K562 (cell line): Measurements from ENCODE around the gene PTOV1. TPM values are rescaled to one million over a fixed set of nuclear protein-coding genes. Genes with fewer than 3 reads are reported as not detected.

ENCODE experiments used
- ATAC-seq: fragments of 200-7000 bp; cut with Tn5 transposase; 3 replicates; pipeline ENCODE4 v1.9.1; 2020; ENCODE audit warnings: moderate library complexity
- BruUV-seq: library from RNA; stranded (reverse); fragments of 400-500 nt; replicated peaks from 2 replicates; lab custom pipeline; 2021; lab: Mats Ljungman, UMichigan
- CTCF ChIA-PET: fragments of 300-600 bp; formaldehyde crosslinking; extraction: SDS; loops from one replicate; lab custom pipeline; 2021; ENCODE audit warnings: low intra/inter-chr PET ratio; lab: Yijun Ruan, JAX
- POLR2A ChIA-PET: fragments of 300-600, 350-650 bp; sonication (Branson Sonifier 250); formaldehyde crosslinking; extraction: SDS; loops from one replicate; lab custom pipeline; 2021; ENCODE audit warnings: antibody characterized with exemption, inconsistent platforms; lab: Yijun Ruan, JAX
- DNase-seq, 4 experiments: peaks; one replicate each; pipeline versions ENCODE4 v3.0.0 to v3.0.0-alpha.2; 2011 to 2018; ENCODE audit warnings: low spot score in 3 of 4, mixed read lengths in 3 of 4; ENCODE audit errors: extremely low read depth in 1 of 4
- FAIRE-seq: peaks from 2 replicates; lab custom pipeline; 2011; peaks lifted over from hg19 to GRCh38; lab: Jason Lieb, UNC
- H2AFZ ChIP-seq: 2 replicates; pipeline ENCODE4 v1.6.0; 2011; ENCODE audit warnings: low read depth, low read length, control low read depth, inconsistent platforms
- H3K27ac ChIP-seq: fragments of 200-600 bp; 3 replicates; pipeline ENCODE4 v1.8.0; 2011; ENCODE audit warnings: low read depth, mild to moderate bottlenecking, control low read depth, inconsistent platforms, low read length, moderate library complexity, mixed read lengths; ENCODE audit errors: extremely low read depth
- H3K27me3 ChIP-seq, 2 experiments: fragments of 300-600 bp in 1 of 2; 2 replicates in 1 of 2; 3 replicates in 1 of 2; pipeline versions ENCODE4 v1.6.0 to v1.8.0; 2011; ENCODE audit warnings: inconsistent platforms in 2 of 2, low read length in 2 of 2, mild to moderate bottlenecking in 1 of 2, mixed read lengths in 1 of 2, moderate library complexity in 1 of 2; ENCODE audit not compliant: control insufficient read depth in 2 of 2, insufficient read depth in 2 of 2
- H3K36me3 ChIP-seq: fragments of 300-600 bp; 3 replicates; pipeline ENCODE4 v1.8.0; 2011; ENCODE audit warnings: mild to moderate bottlenecking, low read length, inconsistent platforms; ENCODE audit not compliant: control insufficient read depth, insufficient read depth
- H3K4me1 ChIP-seq, 2 experiments: fragments of 200-600 bp in 1 of 2; replicated peaks in 1 of 2; 2 replicates in 1 of 2; 3 replicates in 1 of 2; pipeline versions ENCODE4 v1.5.1 to v1.8.0; 2011; ENCODE audit warnings: inconsistent platforms in 2 of 2, low read length in 2 of 2, mild to moderate bottlenecking in 1 of 2, mixed read lengths in 1 of 2, moderate library complexity in 1 of 2; ENCODE audit not compliant: control insufficient read depth in 2 of 2, insufficient read depth in 2 of 2
- H3K4me2 ChIP-seq: 2 replicates; pipeline ENCODE4 v1.6.1; 2011; ENCODE audit warnings: low read length, control low read depth, inconsistent platforms, mixed read lengths; ENCODE audit not compliant: insufficient read depth
- H3K4me3 ChIP-seq: fragments of 200-600 bp; sonication (generic), shearing (Covaris generic); 2 replicates; pipeline ENCODE4 v1.5.1; 2016; ENCODE audit warnings: control low read depth, inconsistent platforms
- H3K79me2 ChIP-seq: fragments of 200-600 bp; 3 replicates; pipeline ENCODE4 v1.8.0; 2011; ENCODE audit warnings: low read length, inconsistent platforms; ENCODE audit not compliant: control insufficient read depth, insufficient read depth
- H3K9ac ChIP-seq, 2 experiments: 2 replicates each; pipeline versions ENCODE4 v1.6.0 to v1.6.1; 2011; ENCODE audit warnings: low read depth in 2 of 2, low read length in 2 of 2, control low read depth in 1 of 2, inconsistent platforms in 1 of 2, mild to moderate bottlenecking in 1 of 2, mixed read lengths in 1 of 2; ENCODE audit not compliant: insufficient read depth in 1 of 2
- H3K9me1 ChIP-seq: one replicate; pipeline ENCODE4 v1.6.0; 2011; ENCODE audit warnings: inconsistent platforms, mild to moderate bottlenecking, low read length, moderate library complexity; ENCODE audit not compliant: control insufficient read depth, insufficient read depth
- H3K9me3 ChIP-seq: replicated peaks from 2 replicates; pipeline ENCODE4 v1.5.1; 2011; ENCODE audit warnings: low read depth, low read length, inconsistent platforms; ENCODE audit not compliant: control insufficient read depth, insufficient read depth
- H4K20me1 ChIP-seq: replicated peaks from 2 replicates; pipeline ENCODE4 v1.6.1; 2011; ENCODE audit warnings: low read length, inconsistent platforms, mixed read lengths; ENCODE audit not compliant: control insufficient read depth, insufficient read depth
- FOXP1 ChIP-seq: sonication (generic); formaldehyde crosslinking; IDR thresholded peaks from 2 replicates; pipeline ENCODE4 v1.8.0; 2022; ENCODE audit warnings: mild to moderate bottlenecking, missing genetic modification reagents
- HNRNPL ChIP-seq: fragments of 200-400 bp; formaldehyde crosslinking; IDR thresholded peaks from 2 replicates; pipeline ENCODE4 v1.6.1; 2017; ENCODE audit warnings: low read depth, mild to moderate bottlenecking, low read length
- POLR2G ChIP-seq: fragments of 200-400 bp; formaldehyde crosslinking; IDR thresholded peaks from 2 replicates; pipeline ENCODE4 v1.6.1; 2017; ENCODE audit warnings: low read depth, mild to moderate bottlenecking, antibody characterized with exemption, low read length, moderate library complexity
- RBFOX2 ChIP-seq: fragments of 200-400 bp; formaldehyde crosslinking; IDR thresholded peaks from 2 replicates; pipeline ENCODE4 v1.6.1; 2017; ENCODE audit warnings: low read depth, mild to moderate bottlenecking, low read length, moderate library complexity
- SFPQ ChIP-seq: fragments of 200-400 bp; formaldehyde crosslinking; IDR thresholded peaks from 2 replicates; pipeline ENCODE4 v1.6.1; 2017; ENCODE audit warnings: mild to moderate bottlenecking, low read depth, low read length, moderate library complexity
- SMARCB1 ChIP-seq: IDR thresholded peaks from 2 replicates; pipeline ENCODE4 v1.6.1; 2011; ENCODE audit warnings: improper control_type of control experiment, low read depth; ENCODE audit not compliant: insufficient read length
- ZBTB33 ChIP-seq: sonication (generic); formaldehyde crosslinking; IDR thresholded peaks from 2 replicates; pipeline ENCODE4 v1.8.1; 2023; ENCODE audit warnings: mild to moderate bottlenecking, missing genetic modification reagents
- ZNF41 ChIP-seq: fragments of 250-450 bp; sonication (Bioruptor Pico); conservative IDR thresholded peaks from 2 replicates; pipeline ENCODE4 v1.4.0; 2020; ENCODE audit warnings: mild to moderate bottlenecking
- WGBS: fragments of 100-300 bp; shearing (Covaris generic); methylation state at CpG from one replicate; pipeline ENCODE4 v1.1.6; 2016; ENCODE audit warnings: low coverage, mixed read lengths; ENCODE audit not compliant: insufficient coverage; ENCODE audit errors: missing lambda C conversion rate; 5-methylcytosine and 5-hydroxymethylcytosine counted together
- in situ Hi-C: fragments of 300-500 bp; cut with MboI; formaldehyde crosslinking; loops from 4 replicates; pipeline ENCODE4 v1.15.0; 2018; ENCODE audit warnings: inconsistent platforms, mixed read lengths
- intact Hi-C: fragments of 100-400 bp; cut with micrococcal nuclease; formaldehyde crosslinking; loops from 2 replicates; pipeline ENCODE4 v1.14.2; 2022
- polyA plus RNA-seq, 8 experiments: library from polyadenylated mRNA; depleted of rRNA in 4 of 8; stranded (reverse) in 5 of 8; unstranded in 3 of 8; fragments of >200 nt; fragmentation: Nextera tagmentation in 2 of 8; fragmentation: Illumina TruSeq in 1 of 8; extraction: Ambion mirVana in 2 of 8; extraction: Trizol in 1 of 8; gene quantifications; 2 replicates each; pipeline versions ENCODE4 v1.2.1 to v1.2.3, GENCODE V29; 2011 to 2014; ENCODE audit warnings: inconsistent platforms in 1 of 8, missing spikeins in 1 of 8
- total RNA-seq, 7 experiments: library from RNA; depleted of rRNA in 6 of 7; stranded (reverse); fragments of >200 nt in 6 of 7; fragmentation: Illumina TruSeq in 2 of 7; extraction: Trizol in 2 of 7; gene quantifications; 2 replicates each; pipeline versions ENCODE4 v1.2.1 to v1.2.3, GENCODE V29; 2011 to 2021; ENCODE audit warnings: low replicate concordance in 1 of 7
- TF ChIP-seq, protein P1 (sequence below), 2 experiments: fragments of 450-650 bp; IDR thresholded peaks; 2 replicates each; pipeline ENCODE4 v1.6.1; 2016; ENCODE audit warnings: mild to moderate bottlenecking in 2 of 2, borderline replicate concordance in 1 of 2, low read depth in 1 of 2, moderate library complexity in 1 of 2

Gene PTOV1
- total and polyA plus RNA-seq, 9 of the 15 experiments (the other 6 are each of a cell fraction or from before 2014, with no cell fraction given): 4.9 to 169 (median 43.5) TPM

DNA sequence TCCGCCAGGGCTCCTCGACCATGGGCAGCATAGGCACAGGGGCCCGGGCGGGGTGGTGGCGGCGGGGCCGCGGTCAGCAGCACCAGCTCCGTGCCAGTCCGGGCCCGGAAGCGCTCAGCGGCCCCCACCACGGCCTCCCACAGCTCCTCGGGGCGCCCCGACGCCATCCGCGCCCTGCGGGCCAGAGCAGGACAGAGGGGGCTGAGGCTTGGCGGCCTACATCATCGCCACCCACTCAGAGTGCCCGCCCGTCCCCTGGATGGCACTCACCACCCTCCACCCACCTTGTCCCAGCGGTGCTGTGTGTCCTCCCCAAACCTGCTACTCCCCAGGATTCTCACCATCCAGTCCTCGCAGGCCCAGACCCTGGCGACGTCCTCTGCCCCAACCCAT lies 22.2 kb downstream of the PTOV1 start:
- Histone ChIP-seq H3K9me3 (no peaks in the 10 kb centered on the region), H3K4me3 (no peak overlapping the region), H3K9ac (peak overlapping the region in 1 of 2 experiments; percentile 84; a peak in 2 of 4 replicates), H3K36me3 (peaks cover 44% of the 10 kb centered on the region), H3K4me1 (peaks cover 26 to 79% of the 10 kb centered on the region in 2 experiments), H3K27ac (no peak overlapping the region), H4K20me1 (no peaks in the 10 kb centered on the region), H3K4me2 (no peak overlapping the region), H3K27me3 (no peaks in the 10 kb centered on the region), H3K9me1 (peaks cover 4% of the 10 kb centered on the region), H2AFZ (no peak overlapping the region), H3K79me2 (peaks cover 41% of the 10 kb centered on the region)
- 97% methylated on average over 14 of the region's 29 CpGs for WGBS
- BruUV-seq: no TSS peak
- DNase-seq: no peak
- no peak for FAIRE-seq
- POLR2A ChIA-PET: interaction anchor here (0.5 to 0.6 kb wide), 2 partner anchors 17 to 81 kb away, joined by 3 read pairs; no protein-coding TSS in a partner anchor
- CTCF ChIA-PET: no interaction called here
- intact Hi-C loops (loop anchor here (10.0 kb wide), 1 partner anchor 158 kb away; no protein-coding TSS in a partner anchor), in situ Hi-C loops (loop anchor here (10.0 kb wide), 1 partner anchor 378 kb away; the partner anchor contains the start of gene RPS11)
- ATAC-seq: no peak
- TF ChIP-seq ZNF41 (CRISPR knock-in tag): no peak
- TF ChIP-seq, protein P1, sequence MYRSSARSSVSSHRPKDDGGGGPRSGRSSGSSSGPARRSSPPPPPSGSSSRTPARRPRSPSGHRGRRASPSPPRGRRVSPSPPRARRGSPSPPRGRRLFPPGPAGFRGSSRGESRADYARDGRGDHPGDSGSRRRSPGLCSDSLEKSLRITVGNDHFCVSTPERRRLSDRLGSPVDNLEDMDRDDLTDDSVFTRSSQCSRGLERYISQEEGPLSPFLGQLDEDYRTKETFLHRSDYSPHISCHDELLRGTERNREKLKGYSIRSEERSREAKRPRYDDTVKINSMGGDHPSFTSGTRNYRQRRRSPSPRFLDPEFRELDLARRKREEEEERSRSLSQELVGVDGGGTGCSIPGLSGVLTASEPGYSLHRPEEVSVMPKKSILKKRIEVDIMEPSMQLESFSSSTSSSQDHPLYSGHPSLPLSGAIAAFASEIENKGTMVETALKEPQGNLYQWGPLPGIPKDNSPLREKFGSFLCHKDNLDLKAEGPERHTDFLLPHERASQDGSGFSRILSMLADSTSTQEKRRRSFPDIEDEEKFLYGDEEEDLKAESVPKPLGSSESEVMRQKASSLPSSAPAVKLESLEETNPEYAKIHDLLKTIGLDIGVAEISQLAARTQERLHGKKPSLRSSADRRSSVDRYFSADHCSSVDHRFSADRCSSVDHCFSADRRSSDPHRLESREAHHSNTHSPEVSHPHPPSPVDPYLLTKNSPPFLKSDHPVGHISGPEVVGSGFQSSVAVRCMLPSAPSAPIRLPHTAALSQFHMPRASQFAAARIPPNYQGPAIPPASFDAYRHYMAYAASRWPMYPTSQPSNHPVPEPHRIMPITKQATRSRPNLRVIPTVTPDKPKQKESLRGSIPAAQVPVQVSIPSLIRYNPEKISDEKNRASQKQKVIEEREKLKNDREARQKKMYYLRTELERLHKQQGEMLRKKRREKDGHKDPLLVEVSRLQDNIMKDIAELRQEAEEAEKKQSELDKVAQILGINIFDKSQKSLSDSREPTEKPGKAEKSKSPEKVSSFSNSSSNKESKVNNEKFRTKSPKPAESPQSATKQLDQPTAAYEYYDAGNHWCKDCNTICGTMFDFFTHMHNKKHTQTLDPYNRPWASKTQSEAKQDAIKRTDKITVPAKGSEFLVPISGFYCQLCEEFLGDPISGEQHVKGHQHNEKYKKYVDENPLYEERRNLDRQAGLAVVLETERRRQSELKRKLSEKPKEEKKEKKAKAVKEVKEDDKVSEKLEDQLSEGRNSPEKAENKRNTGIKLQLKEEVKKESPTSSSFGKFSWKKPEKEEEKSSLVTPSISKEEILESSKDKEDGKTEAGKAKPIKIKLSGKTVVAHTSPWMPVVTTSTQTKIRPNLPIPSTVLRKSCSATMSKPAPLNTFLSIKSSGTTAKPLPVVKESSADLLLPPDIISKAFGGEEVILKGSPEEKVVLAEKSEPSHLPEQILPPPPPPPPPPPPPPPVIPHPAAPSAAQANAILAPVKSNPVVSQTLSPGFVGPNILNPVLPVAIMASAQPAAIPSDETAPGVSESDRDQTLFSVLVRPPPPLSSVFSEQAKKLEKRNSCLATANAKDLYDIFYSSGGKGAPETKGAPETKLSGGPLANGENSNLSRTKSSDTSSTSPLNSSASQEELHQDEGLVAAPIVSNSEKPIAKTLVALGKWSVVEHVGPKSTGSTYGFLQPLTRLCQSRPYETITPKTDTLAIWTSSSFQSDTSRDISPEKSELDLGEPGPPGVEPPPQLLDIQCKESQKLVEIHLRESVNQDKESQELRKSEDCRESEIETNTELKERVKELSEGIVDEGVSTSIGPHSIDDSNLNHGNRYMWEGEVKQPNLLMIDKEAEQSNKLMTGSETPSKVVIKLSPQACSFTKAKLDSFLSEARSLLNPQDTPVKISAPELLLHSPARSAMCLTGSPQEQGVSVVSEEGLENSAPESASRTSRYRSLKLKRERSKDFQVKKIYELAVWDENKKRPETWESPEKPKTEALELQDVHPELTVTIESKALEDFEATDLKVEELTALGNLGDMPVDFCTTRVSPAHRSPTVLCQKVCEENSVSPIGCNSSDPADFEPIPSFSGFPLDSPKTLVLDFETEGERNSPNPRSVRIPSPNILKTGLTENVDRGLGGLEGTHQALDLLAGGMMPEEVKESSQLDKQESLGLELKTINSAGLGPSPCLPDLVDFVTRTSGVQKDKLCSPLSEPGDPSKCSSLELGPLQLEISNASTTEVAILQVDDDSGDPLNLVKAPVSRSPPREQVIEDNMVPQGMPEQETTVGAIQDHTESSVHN (IDR thresholded peaks at IDR 0.05; ENCODE audit: borderline replicate concordance in 1 of 2, low read depth in 1 of 2): no peak
- TF ChIP-seq RBFOX2: 0 out of 2 replicates have a peak, but pooled peaks have one; percentile 30
- no peak for TF ChIP-seq FOXP1 (CRISPR knock-in tag)
- no peak for TF ChIP-seq SMARCB1
- TF ChIP-seq POLR2G: peak; percentile 50; the same call in 1 of the 2 replicates
- 0 out of 2 replicates have a peak, but pooled peaks have one; percentile 9 for TF ChIP-seq ZBTB33
- no peak for TF ChIP-seq SFPQ
- peak; percentile 57; the same call in 1 of the 2 replicates for TF ChIP-seq HNRNPL
